Measurements from ENCODE around the gene CEACAM21.

Gene CEACAM21

GRCh38 chr19:41587101-41587837 is 11.3 kb downstream of the CEACAM21 start:
- no peak for DNase-seq

GRCh38 chr19:41587838-41588210 is 11.9 kb downstream of the CEACAM21 start:
- DNase-seq = no peak

GRCh38 chr19:41588497-41589209 is 12.7 kb downstream of the CEACAM21 start:
- DNase-seq = no peak

- DNase-seq = no peak
Observed at GRCh38 chr19:41589371-41589770, 13.4 kb downstream of the CEACAM21 start.

- no peak for DNase-seq
Observed at GRCh38 chr19:41590936-41591335, 15.0 kb downstream of the CEACAM21 start.

- DNase-seq = no peak
Observed at GRCh38 chr19:41591951-41592562, 16.1 kb downstream of the CEACAM21 start.

GRCh38 chr19:41595258-41595889 is 19.4 kb downstream of the CEACAM21 start:
- peak; percentile 57 to 62 for DNase-seq

GRCh38 chr19:41595890-41596280 is 19.9 kb downstream of the CEACAM21 start:
- DNase-seq = no peak

- peak; percentile 69 to 73 for DNase-seq
Observed at GRCh38 chr19:41597600-41598041, 21.7 kb downstream of the CEACAM21 start.

- no peak for DNase-seq
Observed at GRCh38 chr19:41599175-41599966, 23.4 kb downstream of the CEACAM21 start.

- DNase-seq = no peak
Observed at GRCh38 chr19:41601771-41602170, 25.8 kb downstream of the CEACAM21 start.

- DNase-seq = no peak
Observed at GRCh38 chr19:41604831-41605230, 28.9 kb downstream of the CEACAM21 start.

- no peak for DNase-seq
Observed at GRCh38 chr19:41606215-41606837, 30.4 kb downstream of the CEACAM21 start.

- no peak for DNase-seq
Observed at GRCh38 chr19:41607668-41608067, 31.7 kb downstream of the CEACAM21 start.

- no peak for DNase-seq
Observed at GRCh38 chr19:41610789-41611188, 34.8 kb downstream of the CEACAM21 start.

GRCh38 chr19:41612483-41612882 is 36.5 kb downstream of the CEACAM21 start:
- no peak for DNase-seq

GRCh38 chr19:41615207-41615606 is 39.2 kb downstream of the CEACAM21 start:
- no peak for DNase-seq

GRCh38 chr19:41616792-41617621 is 41.0 kb downstream of the CEACAM21 start:
- DNase-seq = no peak

GRCh38 chr19:41617941-41618730 is 42.2 kb downstream of the CEACAM21 start:
- no peak for DNase-seq

- DNase-seq = no peak
Observed at GRCh38 chr19:41619018-41619556, 43.1 kb downstream of the CEACAM21 start.
